Mesendoderm (in vitro differentiated cells): Measurements from ENCODE around the gene WDR1.

Source experiments
- DNase-seq: peaks from one replicate; pipeline ENCODE4 v3.0.0; 2013
- H2AK5ac ChIP-seq: 2 replicates; pipeline ENCODE4 v1.6.1; 2013; ENCODE audit warnings: low read length, inconsistent platforms
- H2BK120ac ChIP-seq: 2 replicates; pipeline ENCODE4 v1.6.1; 2013; ENCODE audit warnings: low read depth, mild to moderate bottlenecking, low read length, moderate library complexity, mixed read lengths
- H2BK15ac ChIP-seq: replicated peaks from 2 replicates; pipeline ENCODE4 v1.6.1; 2013; ENCODE audit warnings: low read depth, mild to moderate bottlenecking, moderate library complexity
- H2BK5ac ChIP-seq: 2 replicates; pipeline ENCODE4 v1.6.1; 2013; ENCODE audit warnings: low read length, inconsistent platforms
- H3K18ac ChIP-seq: 2 replicates; pipeline ENCODE4 v1.6.1; 2013; ENCODE audit warnings: mild to moderate bottlenecking, low read length, mixed read lengths
- H3K23ac ChIP-seq: one replicate; pipeline ENCODE4 v1.6.1; 2013; ENCODE audit warnings: low read length
- H3K27ac ChIP-seq: 2 replicates; pipeline ENCODE4 v1.5.1; 2013; ENCODE audit warnings: low read depth, mild to moderate bottlenecking, inconsistent platforms, low read length, moderate library complexity
- H3K27me3 ChIP-seq: 2 replicates; pipeline ENCODE4 v1.6.1; 2013; ENCODE audit warnings: low read length, control low read depth, mild to moderate bottlenecking, inconsistent platforms; ENCODE audit not compliant: insufficient read depth, poor library complexity
- H3K36me3 ChIP-seq: 2 replicates; pipeline ENCODE4 v1.6.1; 2013; ENCODE audit warnings: low read length, inconsistent platforms; ENCODE audit not compliant: control insufficient read depth, insufficient read depth
- H3K4ac ChIP-seq: one replicate; pipeline ENCODE4 v1.6.1; 2013; ENCODE audit warnings: low read depth, mild to moderate bottlenecking, low read length, moderate library complexity
- H3K4me1 ChIP-seq: 2 replicates; pipeline ENCODE4 v1.6.1; 2013; ENCODE audit warnings: low read depth, low read length, inconsistent platforms; ENCODE audit not compliant: control insufficient read depth
- H3K4me2 ChIP-seq: 2 replicates; pipeline ENCODE4 v1.6.1; 2013; ENCODE audit warnings: low read length
- H3K4me3 ChIP-seq: 2 replicates; pipeline ENCODE4 v1.5.1; 2013; ENCODE audit warnings: mild to moderate bottlenecking, low read length
- H3K56ac ChIP-seq: one replicate; pipeline ENCODE4 v1.6.1; 2013; ENCODE audit warnings: low read length
- H3K79me1 ChIP-seq: 2 replicates; pipeline ENCODE4 v1.6.1; 2013; ENCODE audit warnings: low read length, inconsistent platforms
- H3K79me2 ChIP-seq: 2 replicates; pipeline ENCODE4 v1.6.1; 2013; ENCODE audit warnings: mild to moderate bottlenecking, low read length; ENCODE audit not compliant: control insufficient read depth, insufficient read depth
- H3K9ac ChIP-seq: 2 replicates; pipeline ENCODE4 v1.6.1; 2013; ENCODE audit warnings: low read length, inconsistent platforms
- H4K5ac ChIP-seq: one replicate; pipeline ENCODE4 v1.6.1; 2013; ENCODE audit warnings: low read length
- H4K8ac ChIP-seq: one replicate; pipeline ENCODE4 v1.6.1; 2013; ENCODE audit warnings: low read depth, mild to moderate bottlenecking, control low read depth, low read length, moderate library complexity
- WGBS: extraction: QIAGEN DNeasy Blood & Tissue Kit; methylation state at CpG from one replicate; pipeline ENCODE4 v1.1.7; 2013; ENCODE audit warnings: low lambda C conversion rate, missing lambda C conversion rate; ENCODE audit not compliant: insufficient coverage; ENCODE audit errors: extremely low coverage; 5-methylcytosine and 5-hydroxymethylcytosine counted together

The WDR1 gene

DNA sequence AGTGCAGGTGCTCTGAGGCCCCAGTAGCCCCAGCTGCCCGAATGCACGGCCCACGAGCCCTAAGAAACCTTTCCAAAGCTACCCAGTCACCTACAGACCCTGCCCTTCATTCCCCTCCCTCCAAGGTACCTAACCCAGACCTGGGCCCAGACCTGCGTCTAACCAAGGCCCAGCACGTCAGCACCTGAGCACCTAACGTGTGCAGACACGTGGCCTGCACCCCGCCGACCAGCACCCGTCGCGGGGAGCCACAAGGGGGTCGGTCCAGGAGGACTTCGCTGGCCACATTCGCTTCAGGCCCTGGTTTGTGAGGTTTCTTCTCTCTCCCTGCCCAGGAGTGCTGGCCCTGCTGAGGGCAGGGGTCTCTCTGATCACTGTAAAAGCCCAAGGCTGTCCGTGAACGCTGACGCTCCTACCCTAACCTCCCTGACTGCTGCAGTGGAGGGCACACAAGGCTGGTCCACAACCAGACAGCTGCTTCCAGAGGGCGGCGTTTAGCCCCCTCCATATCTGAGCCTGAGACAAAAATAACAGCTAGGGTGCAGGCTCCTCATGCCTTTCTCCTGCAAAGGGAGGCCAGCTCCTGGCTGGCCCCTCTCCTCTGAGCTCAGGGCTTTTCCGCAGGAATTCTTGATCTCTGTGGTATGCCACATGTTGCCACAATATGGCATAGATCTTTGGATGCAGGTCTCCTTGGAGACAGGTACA, 31.8 kb downstream of the WDR1 start:
- Histone ChIP-seq H4K5ac (no peak overlapping the region), H3K4me2 (no peak overlapping the region), H4K8ac (no peak overlapping the region), H3K23ac (no peak overlapping the region), H3K27me3 (no peaks in the 10 kb centered on the region), H3K36me3 (peaks cover 40% of the 10 kb centered on the region), H3K4ac (no peak overlapping the region), H2BK5ac (no peak overlapping the region), H3K9ac (no peak overlapping the region), H3K79me2 (peaks cover under 1% of the 10 kb centered on the region), H3K4me3 (no peak overlapping the region), H3K18ac (no peak overlapping the region), H2BK120ac (no peak overlapping the region), H3K79me1 (peaks cover 7% of the 10 kb centered on the region), H2AK5ac (no peak overlapping the region), H2BK15ac (no peak overlapping the region), H3K4me1 (no peaks in the 10 kb centered on the region), H3K27ac (no peak overlapping the region), H3K56ac (no peak overlapping the region)
- WGBS: no CpG with 5 or more reads among the region's 21 CpGs
- no peak for DNase-seq

DNA sequence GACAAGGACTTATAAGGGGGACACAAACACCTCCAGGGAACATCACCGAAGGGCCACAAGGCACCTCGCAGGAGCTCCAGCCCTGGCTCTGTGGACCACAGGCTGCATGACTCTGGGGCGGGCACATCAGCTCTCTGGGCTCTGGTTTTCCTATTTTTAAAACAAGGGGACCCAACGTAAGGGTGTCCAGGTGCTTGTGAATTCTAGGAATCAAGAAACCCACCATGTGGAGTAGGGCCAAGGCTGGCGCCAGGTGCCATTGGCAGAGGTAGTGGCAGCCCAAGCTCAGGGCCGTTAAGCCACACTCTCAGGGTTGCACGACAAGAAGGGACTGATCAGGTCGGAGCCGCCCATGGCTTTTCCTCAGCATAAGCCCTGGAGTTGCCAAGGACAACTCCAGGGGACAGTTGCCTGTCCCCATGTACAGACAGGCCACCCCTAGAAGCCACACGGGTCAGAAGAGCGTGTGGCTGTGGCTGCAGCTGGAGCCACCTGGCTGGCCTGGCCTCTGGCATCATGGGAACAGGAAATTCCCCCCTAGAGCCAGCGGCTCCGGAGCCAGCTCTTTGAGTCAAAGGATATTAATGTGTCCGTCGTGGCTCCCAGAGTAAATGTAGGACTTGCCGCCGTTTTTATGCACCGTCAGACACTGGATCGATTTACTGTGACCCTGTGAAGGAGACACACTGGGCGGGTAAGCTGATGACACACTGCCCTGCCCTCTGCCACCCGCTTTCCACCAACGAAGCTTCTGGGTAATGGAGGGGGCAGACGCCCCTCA, 32.5 kb downstream of the WDR1 start:
- Histone ChIP-seq H3K27me3 (no peaks in the 10 kb centered on the region), H4K8ac (no peak overlapping the region), H3K79me1 (peaks cover 6% of the 10 kb centered on the region), H3K79me2 (no peaks in the 10 kb centered on the region), H4K5ac (no peak overlapping the region), H3K4me3 (no peak overlapping the region), H2AK5ac (no peak overlapping the region), H3K9ac (no peak overlapping the region), H3K4ac (no peak overlapping the region), H3K56ac (no peak overlapping the region), H3K4me1 (no peaks in the 10 kb centered on the region), H2BK5ac (no peak overlapping the region), H3K27ac (no peak overlapping the region), H3K18ac (no peak overlapping the region), H3K4me2 (no peak overlapping the region), H3K23ac (no peak overlapping the region), H2BK120ac (no peak overlapping the region), H3K36me3 (peaks cover 44% of the 10 kb centered on the region), H2BK15ac (no peak overlapping the region)
- DNase-seq: no peak
- no CpG with 5 or more reads among the region's 23 CpGs for WGBS

- no peaks in the 10 kb centered on the region for H3K79me2 ChIP-seq
- no peak overlapping the region for H4K8ac ChIP-seq
- H3K79me1 ChIP-seq: peaks cover 6% of the 10 kb centered on the region
- no peak for DNase-seq
- H3K36me3 ChIP-seq: peaks cover 49% of the 10 kb centered on the region
- no peak overlapping the region for H3K9ac ChIP-seq
- no peak overlapping the region for H2BK15ac ChIP-seq
- H3K4me3 ChIP-seq: no peak overlapping the region
- no peak overlapping the region for H2BK5ac ChIP-seq
- no peaks in the 10 kb centered on the region for H3K4me1 ChIP-seq
- no peak overlapping the region for H3K4ac ChIP-seq
- no peak overlapping the region for H3K27ac ChIP-seq
- no peak overlapping the region for H3K18ac ChIP-seq
- WGBS: no CpG with 5 or more reads among the region's 12 CpGs
- no peak overlapping the region for H4K5ac ChIP-seq
- H2BK120ac ChIP-seq: no peak overlapping the region
- H3K4me2 ChIP-seq: no peak overlapping the region
- no peak overlapping the region for H2AK5ac ChIP-seq
- no peak overlapping the region for H3K23ac ChIP-seq
- no peak overlapping the region for H3K56ac ChIP-seq
- no peaks in the 10 kb centered on the region for H3K27me3 ChIP-seq
Measured at GRCh38 chr4:10083331-10083771, 33.2 kb downstream of the WDR1 start.

DNA sequence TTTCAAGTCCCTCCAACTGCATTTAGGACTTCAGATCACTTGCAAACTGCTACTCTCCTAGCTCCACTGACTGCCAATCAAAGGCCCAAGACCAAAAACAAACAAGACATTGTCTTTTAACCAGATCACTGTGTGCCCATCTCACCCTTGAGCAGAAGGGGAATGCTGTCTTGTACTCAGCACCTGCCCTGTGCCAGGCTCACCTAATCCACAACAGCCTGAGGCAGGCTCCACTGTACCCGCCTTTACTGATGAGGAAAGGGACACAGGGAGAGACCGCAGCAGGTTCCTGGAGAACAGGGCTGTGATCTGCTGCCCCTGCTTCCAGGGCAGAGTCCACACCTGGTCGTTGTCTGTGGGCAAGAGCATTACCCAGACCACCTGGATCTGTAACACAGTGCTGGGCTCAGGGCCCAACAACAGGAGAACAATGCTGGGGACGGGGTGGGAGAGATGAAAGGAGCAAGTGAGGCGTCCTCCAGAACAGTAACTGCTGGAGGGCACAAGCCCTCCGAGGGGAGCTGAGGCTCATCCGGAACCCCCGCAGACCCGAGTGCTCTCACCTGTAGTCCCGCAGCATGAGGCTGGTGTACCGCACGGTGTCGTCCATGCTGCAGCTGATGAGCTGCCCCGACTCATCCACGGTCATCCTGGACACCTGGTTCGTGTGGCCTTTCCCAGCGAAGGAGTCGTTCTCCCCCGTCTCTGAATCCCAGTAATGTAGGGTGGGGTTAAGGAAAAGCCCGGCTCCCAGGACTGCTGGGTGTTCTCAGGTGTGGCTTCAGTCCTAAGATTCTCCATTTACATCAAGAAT, 33.9 kb downstream of the WDR1 start:
- Histone ChIP-seq H3K79me1 (peaks cover 5% of the 10 kb centered on the region), H3K9ac (no peak overlapping the region), H3K36me3 (peaks cover 45% of the 10 kb centered on the region), H3K79me2 (no peaks in the 10 kb centered on the region), H2AK5ac (no peak overlapping the region), H4K8ac (no peak overlapping the region), H3K18ac (no peak overlapping the region), H3K4me3 (no peak overlapping the region), H4K5ac (no peak overlapping the region), H3K4me1 (no peaks in the 10 kb centered on the region), H3K4ac (no peak overlapping the region), H3K27me3 (no peaks in the 10 kb centered on the region), H2BK5ac (no peak overlapping the region), H3K4me2 (no peak overlapping the region), H3K56ac (no peak overlapping the region), H2BK120ac (no peak overlapping the region), H2BK15ac (no peak overlapping the region), H3K23ac (no peak overlapping the region), H3K27ac (no peak overlapping the region)
- DNase-seq: no peak
- no CpG with 5 or more reads among the region's 20 CpGs for WGBS

DNA sequence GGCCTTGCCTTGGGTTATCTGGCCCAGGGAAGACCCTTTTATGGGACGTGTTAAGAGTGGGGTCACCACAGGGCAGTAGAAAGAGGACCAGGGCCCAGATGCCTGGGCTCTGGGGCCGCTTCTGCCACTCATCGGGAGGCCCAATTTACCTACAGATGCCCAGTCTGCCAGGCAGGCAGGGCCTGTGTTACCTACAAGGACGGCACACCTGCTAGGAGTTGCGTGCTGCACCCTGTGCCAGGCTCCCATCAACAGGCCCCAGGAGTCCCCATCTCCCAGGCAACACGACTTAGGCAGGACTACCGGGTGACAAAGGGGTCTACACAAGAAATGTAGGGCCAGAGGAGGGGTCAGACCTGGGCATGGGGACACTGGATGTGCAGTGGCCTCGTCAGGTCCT, 34.6 kb downstream of the WDR1 start:
- H3K36me3 ChIP-seq: peaks cover 44% of the 10 kb centered on the region
- H4K5ac ChIP-seq: no peak overlapping the region
- no peak overlapping the region for H3K27ac ChIP-seq
- H3K56ac ChIP-seq: no peak overlapping the region
- H3K27me3 ChIP-seq: no peaks in the 10 kb centered on the region
- no peak for DNase-seq
- H3K4me2 ChIP-seq: no peak overlapping the region
- H3K9ac ChIP-seq: no peak overlapping the region
- no peak overlapping the region for H4K8ac ChIP-seq
- no peak overlapping the region for H2BK5ac ChIP-seq
- H3K18ac ChIP-seq: no peak overlapping the region
- H2BK15ac ChIP-seq: no peak overlapping the region
- no peak overlapping the region for H2BK120ac ChIP-seq
- H3K4ac ChIP-seq: no peak overlapping the region
- no peak overlapping the region for H3K4me3 ChIP-seq
- H2AK5ac ChIP-seq: no peak overlapping the region
- no peak overlapping the region for H3K23ac ChIP-seq
- WGBS: no CpG with 5 or more reads among the region's 8 CpGs
- H3K4me1 ChIP-seq: no peaks in the 10 kb centered on the region
- H3K79me1 ChIP-seq: peaks cover 3% of the 10 kb centered on the region
- no peaks in the 10 kb centered on the region for H3K79me2 ChIP-seq
